Measurements from ENCODE around the gene VSTM4.

Gene VSTM4

DNA sequence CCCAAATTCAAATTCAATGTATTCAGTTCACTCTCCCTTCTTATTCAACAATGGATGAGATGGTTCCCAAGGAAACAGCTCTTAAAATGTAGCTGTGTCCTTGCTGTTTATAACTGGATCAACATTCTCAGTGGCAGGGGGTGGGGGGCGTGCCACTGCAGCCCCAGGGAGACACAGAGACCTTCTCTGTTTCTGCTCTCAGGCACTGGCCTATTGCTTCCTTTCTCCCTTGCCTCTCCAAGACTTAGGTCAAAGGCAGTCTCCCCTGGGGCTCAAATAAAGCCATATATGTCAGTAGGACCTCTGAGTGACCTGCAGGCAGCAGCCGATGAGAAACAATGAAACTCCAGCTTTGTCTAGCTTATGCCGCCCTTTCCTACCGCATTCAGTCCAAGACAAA lies 20.7 kb downstream of the VSTM4 start:
- Mint-ChIP-seq H3K4me3 (peak overlapping the region in 1 of 3 experiments; percentile 17), H3K27ac (peak overlapping the region; percentile 48 to 78 (median 58)), H3K27me3 (ENCODE audit: low read depth) (peaks cover 9% of the 10 kb centered on the region), H3K4me1 (peaks cover 88% of the 10 kb centered on the region), H3K9me3 (no peaks in the 10 kb centered on the region), H3K36me3 (ENCODE audit: low read depth) (peaks cover 9% of the 10 kb centered on the region)
- TF ChIP-seq, protein P1, sequence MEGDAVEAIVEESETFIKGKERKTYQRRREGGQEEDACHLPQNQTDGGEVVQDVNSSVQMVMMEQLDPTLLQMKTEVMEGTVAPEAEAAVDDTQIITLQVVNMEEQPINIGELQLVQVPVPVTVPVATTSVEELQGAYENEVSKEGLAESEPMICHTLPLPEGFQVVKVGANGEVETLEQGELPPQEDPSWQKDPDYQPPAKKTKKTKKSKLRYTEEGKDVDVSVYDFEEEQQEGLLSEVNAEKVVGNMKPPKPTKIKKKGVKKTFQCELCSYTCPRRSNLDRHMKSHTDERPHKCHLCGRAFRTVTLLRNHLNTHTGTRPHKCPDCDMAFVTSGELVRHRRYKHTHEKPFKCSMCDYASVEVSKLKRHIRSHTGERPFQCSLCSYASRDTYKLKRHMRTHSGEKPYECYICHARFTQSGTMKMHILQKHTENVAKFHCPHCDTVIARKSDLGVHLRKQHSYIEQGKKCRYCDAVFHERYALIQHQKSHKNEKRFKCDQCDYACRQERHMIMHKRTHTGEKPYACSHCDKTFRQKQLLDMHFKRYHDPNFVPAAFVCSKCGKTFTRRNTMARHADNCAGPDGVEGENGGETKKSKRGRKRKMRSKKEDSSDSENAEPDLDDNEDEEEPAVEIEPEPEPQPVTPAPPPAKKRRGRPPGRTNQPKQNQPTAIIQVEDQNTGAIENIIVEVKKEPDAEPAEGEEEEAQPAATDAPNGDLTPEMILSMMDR (IDR thresholded peaks at IDR 0.05; ENCODE audit: unreplicated experiment in 3 of 3) = no peak

DNA sequence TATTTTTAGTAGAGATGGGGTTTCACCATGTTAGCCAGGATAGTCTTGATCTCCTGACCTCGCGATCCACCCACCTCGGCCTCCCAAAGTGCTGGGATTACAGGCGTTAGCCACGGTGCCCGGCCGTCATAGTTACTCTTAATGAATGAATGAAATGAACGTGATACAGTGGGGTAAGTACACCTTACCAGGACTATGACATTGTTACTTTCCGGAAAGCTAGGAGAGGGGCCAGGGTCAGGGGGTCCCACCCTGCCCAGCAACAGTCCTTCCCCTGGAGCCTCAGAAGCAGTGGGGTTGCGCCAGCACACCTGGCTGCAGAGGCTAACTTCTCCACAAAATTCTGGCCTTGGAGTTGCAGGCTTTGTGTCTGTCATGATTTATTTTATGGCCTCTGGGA lies 21.4 kb downstream of the VSTM4 start:
- Mint-ChIP-seq H3K27me3 (ENCODE audit: low read depth) (peaks cover 9% of the 10 kb centered on the region), H3K9me3 (no peaks in the 10 kb centered on the region), H3K4me3 (no peak overlapping the region), H3K27ac (peak overlapping the region in 2 of 3 experiments; percentile 48 to 78), H3K36me3 (ENCODE audit: low read depth) (peaks cover 9% of the 10 kb centered on the region), H3K4me1 (peaks cover 88% of the 10 kb centered on the region)
- TF ChIP-seq, protein P1 (IDR thresholded peaks at IDR 0.05; ENCODE audit: unreplicated experiment in 3 of 3) = no peak

DNA sequence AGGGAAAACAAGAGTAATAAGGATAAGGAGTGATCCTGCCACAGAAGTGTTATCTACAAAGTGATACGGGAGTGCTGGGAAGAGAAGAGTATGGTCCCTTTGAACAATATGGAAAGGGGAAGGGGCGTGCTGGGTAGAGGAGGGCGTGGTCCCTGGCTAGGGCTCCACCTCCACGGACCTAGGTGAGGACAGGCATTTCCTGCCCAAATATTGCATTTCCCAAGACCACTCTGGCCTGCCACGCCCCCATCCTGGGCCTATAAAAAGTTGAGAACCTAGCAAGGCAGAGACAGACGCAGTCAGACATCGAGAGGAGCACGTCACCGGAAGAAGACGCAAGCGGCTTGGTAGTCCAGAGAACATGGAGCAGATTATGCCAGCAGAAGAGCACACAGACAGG lies 22.8 kb downstream of the VSTM4 start:
- H3K4me1 Mint-ChIP-seq = peaks cover 86% of the 10 kb centered on the region
- TF ChIP-seq, protein P1 (IDR thresholded peaks at IDR 0.05; ENCODE audit: unreplicated experiment in 3 of 3) = no peak
- no peak overlapping the region for H3K4me3 Mint-ChIP-seq
- peaks cover 2% of the 10 kb centered on the region for H3K9me3 Mint-ChIP-seq
- peaks cover 9% of the 10 kb centered on the region for H3K36me3 Mint-ChIP-seq (ENCODE audit: low read depth)
- peak overlapping the region in 1 of 3 experiments; percentile 4 for H3K27ac Mint-ChIP-seq
- H3K27me3 Mint-ChIP-seq (ENCODE audit: low read depth) = peaks cover 4% of the 10 kb centered on the region

DNA sequence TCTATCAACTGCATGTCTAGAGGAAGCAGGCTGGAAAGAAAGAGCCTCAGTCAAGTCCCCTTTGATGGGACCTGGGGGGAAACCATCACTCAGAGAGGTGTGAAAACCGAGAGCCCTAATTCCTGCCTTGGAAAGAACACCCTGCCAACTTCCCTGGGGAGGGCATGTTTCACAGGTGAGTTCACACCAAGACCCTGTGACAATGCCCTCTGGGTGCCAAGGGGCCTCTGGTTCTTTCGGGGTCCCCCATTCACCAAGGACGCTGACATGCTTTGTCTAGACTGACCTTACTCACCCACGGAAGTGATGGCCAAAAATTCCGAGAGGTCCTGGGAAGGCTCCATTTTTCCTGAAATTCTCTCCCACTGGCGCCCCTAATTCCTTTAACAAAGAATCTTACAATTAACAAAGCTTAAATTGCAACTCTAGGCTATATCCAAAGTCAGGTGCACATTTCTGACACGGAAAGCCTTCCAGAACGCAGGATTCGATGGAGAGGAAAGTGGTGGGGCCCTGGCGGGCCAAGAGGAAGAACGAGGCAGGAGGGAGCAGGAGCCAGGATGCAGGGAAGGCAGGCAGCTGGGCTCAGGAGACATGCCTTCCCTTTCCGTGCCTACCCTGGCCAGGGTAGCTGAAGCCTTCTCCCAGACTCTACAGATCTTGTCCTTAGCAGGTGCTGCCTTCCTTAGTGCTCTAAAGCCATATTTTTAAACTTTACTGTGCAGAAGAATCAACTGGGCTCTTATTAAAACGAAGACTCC lies 23.7 kb downstream of the VSTM4 start:
- TF ChIP-seq, protein P1 (IDR thresholded peaks at IDR 0.05; ENCODE audit: unreplicated experiment in 3 of 3) = no peak
- H3K9me3 Mint-ChIP-seq = peaks cover 8% of the 10 kb centered on the region
- H3K36me3 Mint-ChIP-seq (ENCODE audit: low read depth) = peaks cover 17% of the 10 kb centered on the region

DNA sequence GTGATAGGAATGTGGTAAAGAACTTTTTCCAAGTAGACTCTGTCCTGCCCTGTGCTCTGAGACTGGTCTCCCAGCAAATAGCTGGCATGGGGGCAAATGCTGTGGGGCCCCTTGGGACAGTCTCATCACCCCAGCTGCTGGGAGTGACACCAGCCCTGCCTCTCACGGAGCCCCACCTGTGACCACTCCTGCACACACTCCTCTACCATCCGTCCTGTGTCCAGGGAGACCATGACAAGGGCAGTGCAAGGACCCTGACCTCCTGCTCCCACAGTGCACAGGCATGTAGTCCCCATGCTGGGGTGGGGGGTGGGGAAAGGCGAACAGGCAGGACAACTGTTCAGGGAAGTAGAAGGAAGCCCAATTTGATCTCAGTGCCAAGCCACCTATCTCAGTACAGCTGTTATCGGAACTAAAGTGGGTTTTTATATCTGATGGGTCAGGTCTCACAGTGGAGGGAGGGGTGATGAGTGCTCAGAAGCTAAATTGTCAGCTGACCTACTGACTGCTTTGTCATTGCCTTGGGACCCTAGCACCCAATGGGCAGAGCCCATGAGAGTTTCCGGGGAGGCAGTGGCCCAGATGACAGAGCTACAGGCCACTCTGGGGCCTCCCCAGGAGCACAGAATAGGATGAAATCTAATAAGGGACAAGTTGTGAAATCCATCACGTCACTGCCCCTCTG lies 24.5 kb downstream of the VSTM4 start:
- Mint-ChIP-seq H3K4me3 (peak overlapping the region in 1 of 3 experiments; percentile 4), H3K36me3 (ENCODE audit: low read depth) (peaks cover 20% of the 10 kb centered on the region), H3K4me1 (peaks cover 72% of the 10 kb centered on the region), H3K27ac (peak overlapping the region in 1 of 3 experiments; percentile 46), H3K27me3 (ENCODE audit: low read depth) (no peaks in the 10 kb centered on the region), H3K9me3 (peaks cover 11% of the 10 kb centered on the region)
- TF ChIP-seq, protein P1 (IDR thresholded peaks at IDR 0.05; ENCODE audit: unreplicated experiment in 3 of 3) = no peak

More for the DNA sequence above, 23.7 kb downstream of the VSTM4 start:
- Mint-ChIP-seq H3K27me3 (ENCODE audit: low read depth) (peaks cover 4% of the 10 kb centered on the region), H3K27ac (peak overlapping the region in 2 of 3 experiments; percentile 4 to 46), H3K4me3 (no peak overlapping the region), H3K4me1 (peaks cover 80% of the 10 kb centered on the region)

All from nephron (organoid).